Measurements from ENCODE around the gene PINLYP.
"Not testable (repeated sequence)": the region's sequence is repeated elsewhere in the genome, so short reads cannot be mapped to it uniquely, and the experiment has no call there.

The PINLYP gene

GRCh38 chr19:43581467-43581866, 5.9 kb downstream of the PINLYP start:
- H3K4me3 ChIP-seq (replicated peaks in 1 of 2; ENCODE audit: low read depth in 2 of 2, low read length in 2 of 2), result no peak overlapping the region
- no peak for DNase-seq (ENCODE audit: low read depth in 2 of 2)

DNA sequence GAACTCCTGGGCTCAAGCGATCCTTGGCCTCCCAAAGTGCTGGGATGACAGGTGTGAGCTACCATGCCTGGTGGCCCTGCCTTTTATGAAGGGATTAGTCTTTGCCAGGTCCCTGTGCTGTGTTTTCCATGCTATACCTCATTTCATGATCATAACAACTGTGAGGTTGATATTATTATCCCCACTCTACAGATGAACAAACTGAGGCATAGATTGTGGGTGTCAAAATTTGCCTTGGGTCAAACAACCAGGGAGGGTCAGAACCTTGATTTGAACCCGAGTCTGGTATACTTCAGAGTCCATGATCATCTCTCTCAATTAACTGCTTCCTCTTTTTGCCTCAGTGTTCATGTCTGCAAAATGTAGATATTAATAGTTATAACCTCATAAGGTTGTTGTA, 6.9 kb downstream of the PINLYP start:
- no peak overlapping the region for H3K4me3 ChIP-seq (replicated peaks in 1 of 2; ENCODE audit: low read depth in 2 of 2, low read length in 2 of 2)
- no peak for DNase-seq (ENCODE audit: low read depth in 2 of 2)
- TF ChIP-seq, protein P1, sequence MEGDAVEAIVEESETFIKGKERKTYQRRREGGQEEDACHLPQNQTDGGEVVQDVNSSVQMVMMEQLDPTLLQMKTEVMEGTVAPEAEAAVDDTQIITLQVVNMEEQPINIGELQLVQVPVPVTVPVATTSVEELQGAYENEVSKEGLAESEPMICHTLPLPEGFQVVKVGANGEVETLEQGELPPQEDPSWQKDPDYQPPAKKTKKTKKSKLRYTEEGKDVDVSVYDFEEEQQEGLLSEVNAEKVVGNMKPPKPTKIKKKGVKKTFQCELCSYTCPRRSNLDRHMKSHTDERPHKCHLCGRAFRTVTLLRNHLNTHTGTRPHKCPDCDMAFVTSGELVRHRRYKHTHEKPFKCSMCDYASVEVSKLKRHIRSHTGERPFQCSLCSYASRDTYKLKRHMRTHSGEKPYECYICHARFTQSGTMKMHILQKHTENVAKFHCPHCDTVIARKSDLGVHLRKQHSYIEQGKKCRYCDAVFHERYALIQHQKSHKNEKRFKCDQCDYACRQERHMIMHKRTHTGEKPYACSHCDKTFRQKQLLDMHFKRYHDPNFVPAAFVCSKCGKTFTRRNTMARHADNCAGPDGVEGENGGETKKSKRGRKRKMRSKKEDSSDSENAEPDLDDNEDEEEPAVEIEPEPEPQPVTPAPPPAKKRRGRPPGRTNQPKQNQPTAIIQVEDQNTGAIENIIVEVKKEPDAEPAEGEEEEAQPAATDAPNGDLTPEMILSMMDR (IDR thresholded peaks at IDR 0.05; ENCODE audit: low read depth, low read length), result no peak

More at GRCh38 chr19:43581467-43581866, 5.9 kb downstream of the PINLYP start:
- TF ChIP-seq, protein P1 (IDR thresholded peaks at IDR 0.05; ENCODE audit: low read depth, low read length), result no peak

- TF ChIP-seq, protein P1 (IDR thresholded peaks at IDR 0.05; ENCODE audit: low read depth, low read length), result no peak
- DNase-seq (ENCODE audit: low read depth in 2 of 2), result no peak
- H3K4me3 ChIP-seq (replicated peaks in 1 of 2; ENCODE audit: low read depth in 2 of 2, low read length in 2 of 2), result no peak overlapping the region
These were observed 8.9 kb downstream of the PINLYP start for GRCh38 chr19:43584484-43584883.

GRCh38 chr19:43586346-43586745, 10.7 kb downstream of the PINLYP start:
- no peak overlapping the region for H3K4me3 ChIP-seq (replicated peaks in 1 of 2; ENCODE audit: low read depth in 2 of 2, low read length in 2 of 2)
- no peak for DNase-seq (ENCODE audit: low read depth in 2 of 2)
- TF ChIP-seq, protein P1 (IDR thresholded peaks at IDR 0.05; ENCODE audit: low read depth, low read length), result no peak

GRCh38 chr19:43587029-43587428, 11.4 kb downstream of the PINLYP start:
- not testable (repeated sequence) for H3K4me3 ChIP-seq (replicated peaks in 1 of 2; ENCODE audit: low read depth in 2 of 2, low read length in 2 of 2); DNase-seq (ENCODE audit: low read depth in 2 of 2)

DNA sequence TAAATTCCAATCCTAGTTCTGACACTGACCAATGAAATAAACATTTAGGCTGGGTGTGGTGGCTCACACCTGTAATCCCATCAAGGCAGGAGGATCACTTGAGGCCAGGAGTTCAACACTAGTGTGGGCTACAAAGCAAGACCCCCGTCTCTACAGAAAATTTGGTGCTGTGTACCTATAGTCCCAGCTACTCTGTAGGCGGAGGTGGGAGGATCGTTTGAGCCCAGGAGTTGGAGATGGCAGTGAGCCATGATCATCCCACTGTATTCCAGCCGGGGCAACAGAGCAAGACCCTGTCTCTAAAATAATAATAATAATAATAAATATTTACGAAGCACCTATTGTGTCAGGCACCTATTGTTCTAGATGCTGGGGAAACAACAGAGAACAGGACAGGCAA, 13.7 kb downstream of the PINLYP start:
- TF ChIP-seq, protein P1 (IDR thresholded peaks at IDR 0.05; ENCODE audit: low read depth, low read length), result no peak
- H3K4me3 ChIP-seq (replicated peaks in 1 of 2; ENCODE audit: low read depth in 2 of 2, low read length in 2 of 2), result no peak overlapping the region
- no peak for DNase-seq (ENCODE audit: low read depth in 2 of 2)

DNA sequence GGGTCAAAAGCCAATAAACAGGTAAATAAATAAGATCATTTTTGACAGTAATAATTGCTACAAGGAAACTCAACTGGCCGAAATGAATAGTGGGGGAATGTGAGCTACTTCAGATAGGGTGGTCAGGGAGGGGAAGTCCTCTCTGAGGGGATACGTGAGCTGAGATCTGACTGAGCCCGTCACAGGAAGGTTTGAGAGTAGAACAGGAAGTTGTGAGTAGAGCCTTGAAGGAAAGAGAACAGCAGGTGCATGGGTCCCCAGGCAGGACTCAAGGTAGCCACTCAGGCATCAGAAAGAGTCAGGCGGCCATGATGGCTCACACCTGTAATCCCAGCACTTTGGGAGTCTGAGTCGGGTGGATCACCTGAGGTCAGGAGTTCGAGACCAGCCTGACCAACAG, 14.1 kb downstream of the PINLYP start:
- H3K4me3 ChIP-seq (replicated peaks in 1 of 2; ENCODE audit: low read depth in 2 of 2, low read length in 2 of 2), result no peak overlapping the region
- DNase-seq (ENCODE audit: low read depth in 2 of 2), result no peak
- TF ChIP-seq, protein P1 (IDR thresholded peaks at IDR 0.05; ENCODE audit: low read depth, low read length), result no peak
